GM19035 (cell line): ENCODE data around the gene IARS1.

Experiments used
- ATAC-seq: cut with Tn5 transposase; IDR thresholded peaks from one replicate; pipeline ENCODE4 v1.9.1; 2021; ENCODE audit not compliant: unreplicated experiment

The IARS1 gene

DNA sequence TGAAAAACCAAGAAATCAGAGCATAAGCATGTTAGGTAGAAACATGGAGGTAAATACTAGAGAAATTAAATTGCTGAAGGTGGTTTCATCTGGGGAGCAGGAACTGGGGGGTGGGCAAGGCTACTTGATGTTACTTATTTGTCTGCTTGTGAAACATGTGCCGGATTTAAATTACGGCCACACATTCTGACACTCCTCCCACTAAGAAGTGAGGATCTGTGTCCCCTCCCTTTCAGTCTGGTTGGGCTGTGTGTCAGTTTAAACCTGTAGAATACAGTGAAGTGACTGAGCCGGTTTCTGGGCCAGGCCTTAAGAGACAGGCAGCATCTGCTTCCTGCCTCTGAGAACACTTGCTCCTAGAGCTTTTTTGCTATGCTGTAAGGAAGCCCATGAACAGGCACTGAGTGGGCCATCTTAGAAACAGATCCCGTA, 2.3 kb upstream of the IARS1 start:
- ATAC-seq = no peak

DNA sequence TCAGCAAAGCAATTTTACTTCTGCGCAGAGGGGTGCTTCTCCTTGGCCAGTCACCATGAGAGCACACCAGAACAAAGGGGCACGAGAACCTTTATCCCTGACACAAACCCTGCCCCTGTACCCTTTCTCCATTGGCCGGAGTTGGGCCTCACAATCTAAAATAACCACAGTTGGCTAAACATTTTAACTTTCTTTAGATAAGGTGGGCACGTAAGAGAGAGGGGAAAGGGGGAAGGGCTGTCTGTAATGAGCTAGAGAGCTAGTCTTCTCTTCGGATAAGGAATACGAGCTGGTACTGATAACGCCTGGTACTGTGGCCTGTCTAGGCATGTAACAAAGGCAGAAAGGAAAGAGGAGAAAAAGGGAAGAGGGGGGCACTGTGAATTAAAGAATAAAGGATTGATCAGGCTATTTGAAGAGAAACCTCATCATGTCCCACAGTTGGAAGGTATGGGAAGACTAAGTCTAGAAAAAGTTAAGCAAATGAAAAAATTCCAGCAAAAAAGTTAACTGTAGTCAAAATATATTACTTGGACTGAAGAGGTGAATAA, 1.8 kb upstream of the IARS1 start:
- no peak for ATAC-seq

DNA sequence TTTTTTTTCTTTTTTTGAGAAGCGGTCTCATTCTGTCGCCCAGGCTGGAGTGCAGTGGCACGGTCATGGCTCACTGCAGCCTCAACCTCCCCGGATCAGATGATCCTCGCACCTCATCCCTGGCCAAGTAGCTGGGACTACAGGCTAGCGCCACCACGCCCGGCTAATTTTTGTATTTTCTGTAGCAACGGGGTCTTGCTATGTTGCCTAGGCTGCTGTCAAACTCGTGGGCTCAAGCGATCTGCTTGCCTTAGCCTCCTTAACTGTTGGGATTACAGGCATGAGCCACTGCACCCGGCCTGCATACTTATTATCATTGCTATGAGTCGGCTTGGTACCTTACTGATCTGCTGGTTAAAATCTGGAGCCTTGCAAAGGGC, 790 bp upstream of the IARS1 start:
- no peak for ATAC-seq

DNA sequence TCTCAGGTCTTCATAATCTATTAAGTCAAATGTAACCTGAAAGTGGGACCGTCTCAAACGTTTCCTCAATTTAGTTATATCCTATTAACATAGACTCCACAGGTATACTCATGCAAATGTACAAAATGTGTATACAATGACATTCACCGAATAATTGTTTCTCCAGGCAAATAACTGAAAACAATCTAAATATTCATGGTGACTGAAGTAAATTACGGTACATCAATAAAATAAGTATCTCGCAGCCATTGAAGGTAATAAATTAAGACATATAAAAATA, 482 bp downstream of the IARS1 start:
- ATAC-seq = no peak

DNA sequence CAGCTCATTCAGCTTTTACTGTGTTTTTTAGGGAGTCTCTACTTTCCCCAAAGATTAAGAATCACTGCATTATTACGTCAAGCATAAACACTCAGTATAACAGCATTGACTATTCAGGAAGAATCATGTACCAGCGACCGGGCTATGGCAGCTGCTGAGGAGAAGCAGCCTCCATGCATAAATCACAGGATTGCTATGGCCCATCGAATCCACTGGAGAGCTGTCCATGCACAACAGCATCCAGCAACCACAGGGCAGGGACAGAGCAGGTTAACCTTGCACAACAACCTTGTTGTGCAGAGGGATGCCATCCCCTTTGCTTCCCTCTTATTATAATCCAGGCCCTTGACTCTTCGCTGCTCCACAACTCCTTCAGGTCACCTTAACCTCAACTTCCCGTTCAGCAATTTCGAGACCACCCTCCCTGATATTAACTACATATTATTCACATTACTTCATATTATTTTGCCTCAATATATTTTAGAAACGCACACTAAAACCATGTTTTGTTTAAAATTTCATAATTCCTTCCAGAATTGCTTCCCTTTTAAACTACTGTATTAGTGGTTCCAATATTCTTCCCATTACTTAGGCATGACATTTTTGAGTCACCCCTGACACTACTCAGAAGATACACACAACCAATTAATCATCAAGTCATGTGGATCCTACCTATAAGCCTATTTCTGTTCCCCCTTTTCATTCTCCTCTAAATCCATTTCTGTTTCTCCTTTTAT, 991 bp downstream of the IARS1 start:
- no peak for ATAC-seq

DNA sequence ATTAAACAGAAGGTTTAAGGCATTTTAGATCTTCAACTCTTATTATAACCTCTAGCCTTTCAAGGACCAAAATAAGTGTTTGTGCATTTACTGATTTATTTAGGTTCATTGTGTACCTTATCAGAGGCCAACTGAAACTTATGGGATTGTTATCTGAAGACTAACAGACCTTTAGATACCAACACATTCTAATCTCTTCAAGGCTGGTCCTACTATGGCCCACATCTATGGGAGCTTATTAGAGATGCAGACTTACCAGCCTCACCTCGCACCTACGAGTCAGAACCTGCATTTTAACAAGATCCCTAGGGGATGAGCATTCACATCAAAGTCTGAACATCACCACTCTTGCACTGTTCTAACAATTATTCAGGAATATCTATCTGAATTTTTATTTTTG, 1.9 kb downstream of the IARS1 start:
- ATAC-seq = no peak

DNA sequence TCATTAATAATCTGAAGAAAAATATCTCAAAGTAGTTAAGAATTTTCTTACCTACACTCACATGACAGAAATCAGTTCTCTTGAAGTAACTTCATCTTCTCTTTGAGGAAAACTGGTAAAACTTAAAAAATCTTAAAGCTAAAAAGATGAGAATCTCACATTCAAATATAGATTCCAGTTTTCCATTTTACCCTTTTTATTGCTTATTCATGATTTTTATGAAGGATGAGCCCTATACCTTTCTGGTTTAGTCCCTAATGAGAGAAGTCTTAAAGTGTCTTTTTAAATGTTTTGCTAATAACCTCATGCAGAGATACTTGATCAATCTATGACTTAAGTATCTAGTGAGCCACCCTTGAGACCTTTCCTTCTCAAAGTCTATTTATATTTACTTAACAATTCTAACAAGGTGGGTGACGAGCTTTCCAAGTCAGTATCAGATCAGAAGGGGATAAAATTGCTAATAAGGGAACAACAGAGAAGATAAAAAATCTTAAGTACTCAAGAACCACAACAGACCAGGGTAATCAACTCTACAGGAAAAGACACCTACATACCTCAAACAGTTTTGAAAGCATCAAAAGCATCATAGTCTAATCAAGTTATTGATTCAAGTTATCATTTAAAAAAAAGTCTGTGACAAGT, 2.6 kb downstream of the IARS1 start:
- no peak for ATAC-seq

DNA sequence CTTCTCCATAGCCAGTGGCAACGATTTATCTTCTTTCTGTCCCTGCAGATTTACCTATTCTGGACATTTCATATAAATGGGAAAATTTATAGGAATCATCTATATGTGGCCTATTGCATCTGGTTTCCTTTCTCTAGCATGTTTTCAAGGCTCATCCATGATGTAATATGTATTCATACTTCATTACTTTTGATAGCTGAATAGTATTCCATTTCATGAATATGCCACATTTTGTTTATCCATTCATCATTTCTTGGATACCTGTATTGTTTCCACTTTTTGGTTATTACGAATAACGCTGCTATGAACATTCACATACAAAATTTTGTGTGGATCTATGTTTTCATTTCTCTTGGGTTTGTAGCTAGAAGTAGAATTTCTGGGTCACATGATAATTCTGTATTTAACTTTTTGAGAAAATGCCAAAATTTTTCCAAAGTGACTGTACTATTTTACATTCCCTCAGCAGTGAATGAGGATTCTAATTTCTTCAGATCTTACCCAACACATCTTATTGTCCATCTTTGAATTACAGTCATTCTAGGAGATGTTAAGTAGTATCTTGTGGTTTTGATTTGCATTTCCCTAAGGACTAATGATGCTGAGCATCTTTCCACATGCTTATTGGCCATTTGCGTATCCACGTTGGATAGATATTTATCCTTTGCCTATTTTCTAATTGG, 3.6 kb downstream of the IARS1 start:
- no peak for ATAC-seq

DNA sequence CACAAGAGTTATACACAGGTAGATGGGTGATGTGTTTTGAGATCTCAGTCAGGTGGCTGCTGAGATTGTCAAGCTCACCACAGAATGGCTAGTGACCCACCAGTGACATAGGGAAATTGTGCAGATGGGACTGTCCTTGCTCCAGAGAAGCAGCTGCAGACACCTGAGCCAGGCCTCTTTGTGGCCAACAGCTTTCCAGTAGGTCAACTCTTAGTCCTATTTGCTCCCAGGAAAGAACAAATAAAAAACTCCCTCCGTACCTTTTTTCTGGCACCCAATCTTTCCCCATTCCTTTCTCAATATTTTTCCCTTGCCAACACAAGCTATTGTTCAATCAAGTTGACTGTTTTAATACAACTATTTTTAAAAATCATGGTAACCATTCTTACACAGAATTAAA, 14.2 kb downstream of the IARS1 start:
- no peak for ATAC-seq

DNA sequence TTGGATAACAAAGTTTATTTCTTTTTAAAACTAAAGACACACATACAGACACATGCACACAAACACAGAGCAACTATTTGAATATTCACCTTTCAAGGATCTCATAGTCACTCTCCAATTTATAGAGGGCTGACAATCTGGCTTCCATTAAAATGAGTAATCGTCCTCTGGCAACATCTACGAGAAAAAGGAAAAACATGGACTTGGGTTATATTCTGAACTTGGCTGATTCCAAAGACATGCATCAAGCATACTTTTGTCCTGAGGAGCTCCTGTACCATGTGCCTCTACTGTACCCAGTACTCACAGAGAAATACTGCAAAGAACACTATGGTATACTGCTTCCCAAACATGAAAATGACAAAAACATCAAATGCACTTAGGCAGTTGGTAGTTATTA, 15.4 kb downstream of the IARS1 start:
- ATAC-seq = no peak

DNA sequence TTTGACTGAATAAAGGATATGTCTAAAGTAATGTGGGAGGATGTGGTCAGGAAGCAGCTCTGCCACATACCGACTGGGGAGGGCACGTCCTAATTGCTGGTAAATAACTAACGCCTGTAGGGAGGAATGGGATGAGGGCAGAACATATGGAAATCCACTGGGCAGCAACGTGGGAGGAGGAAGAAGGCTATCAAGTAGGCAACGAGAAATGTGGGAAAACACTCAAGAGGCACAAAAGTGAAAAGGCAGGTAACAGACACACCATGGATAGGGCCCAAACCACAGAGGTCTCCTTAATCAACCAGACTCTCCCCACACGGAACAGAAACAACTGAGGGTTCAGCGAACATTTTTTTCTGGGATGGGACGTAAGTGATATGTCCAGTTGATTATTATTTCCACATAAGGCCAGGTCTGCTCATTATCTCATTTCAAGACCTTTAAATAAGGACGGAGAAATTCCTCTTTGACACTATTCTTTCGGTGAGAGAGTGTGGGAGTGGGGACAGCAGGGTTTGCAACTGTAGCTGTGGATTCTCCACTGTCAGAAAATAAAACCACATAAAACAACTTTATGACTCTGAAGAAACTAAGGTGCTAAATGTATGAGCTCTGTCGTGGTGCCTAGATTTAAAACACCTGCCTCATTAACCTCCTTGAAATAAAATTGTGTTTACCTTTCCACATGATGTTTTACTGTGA, 17.0 kb downstream of the IARS1 start:
- ATAC-seq = no peak

DNA sequence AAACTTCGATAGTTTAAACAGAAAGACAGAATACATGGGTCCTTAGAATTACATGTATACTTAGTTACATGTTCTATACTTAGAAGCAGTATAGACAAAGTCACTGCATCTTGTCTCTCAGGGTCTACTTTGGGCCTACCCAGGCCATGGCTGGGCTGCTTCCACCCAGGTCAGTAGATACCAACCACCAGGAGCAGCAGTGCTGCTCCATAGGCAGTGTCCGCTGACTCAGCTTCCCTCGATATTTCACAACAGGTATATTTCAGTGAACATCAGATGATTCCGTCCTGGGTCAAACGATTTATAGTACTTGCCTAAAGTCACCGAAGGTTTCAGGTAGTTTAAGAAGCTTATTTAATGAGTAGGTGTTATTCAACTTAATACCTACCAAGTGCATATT, 18.0 kb downstream of the IARS1 start:
- no peak for ATAC-seq

DNA sequence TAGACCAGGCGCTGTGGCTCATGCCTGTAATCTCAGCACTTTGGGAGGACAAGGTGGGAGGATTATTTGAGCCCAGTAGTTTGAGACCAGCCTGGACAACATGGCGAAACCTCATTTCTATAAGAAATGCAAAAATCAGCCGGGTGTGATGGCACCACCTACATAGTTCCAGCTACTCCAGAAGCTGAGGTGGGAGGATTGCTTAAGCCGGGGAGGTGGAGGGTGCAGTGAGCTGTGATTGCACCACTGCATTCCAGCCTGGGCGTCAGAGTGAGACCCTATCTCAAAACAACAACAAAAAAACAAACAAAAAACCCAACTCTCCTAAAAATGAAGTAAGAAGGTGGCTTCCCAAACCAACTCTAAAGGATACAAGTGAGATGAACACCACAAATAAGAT, 23.0 kb downstream of the IARS1 start:
- no peak for ATAC-seq

DNA sequence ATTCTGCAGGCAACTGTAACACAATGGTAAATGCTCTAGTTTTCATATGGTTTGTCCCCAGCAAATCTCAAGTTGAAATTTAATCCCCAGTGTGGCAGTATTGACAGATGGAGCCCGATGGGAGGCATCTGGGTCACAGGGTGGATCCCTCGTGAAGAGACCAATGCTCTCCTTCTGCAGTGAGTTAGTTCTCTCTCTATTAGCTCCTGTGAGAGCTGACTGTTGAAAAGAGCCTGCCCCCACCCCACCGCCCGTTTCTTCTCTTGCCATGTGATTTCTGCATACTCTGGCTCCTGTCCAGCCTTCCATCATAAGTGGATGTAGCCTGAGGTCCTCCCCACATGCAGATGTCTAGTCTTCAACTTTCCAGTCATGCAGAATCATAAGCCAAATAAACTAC, 27.0 kb downstream of the IARS1 start:
- no peak for ATAC-seq

DNA sequence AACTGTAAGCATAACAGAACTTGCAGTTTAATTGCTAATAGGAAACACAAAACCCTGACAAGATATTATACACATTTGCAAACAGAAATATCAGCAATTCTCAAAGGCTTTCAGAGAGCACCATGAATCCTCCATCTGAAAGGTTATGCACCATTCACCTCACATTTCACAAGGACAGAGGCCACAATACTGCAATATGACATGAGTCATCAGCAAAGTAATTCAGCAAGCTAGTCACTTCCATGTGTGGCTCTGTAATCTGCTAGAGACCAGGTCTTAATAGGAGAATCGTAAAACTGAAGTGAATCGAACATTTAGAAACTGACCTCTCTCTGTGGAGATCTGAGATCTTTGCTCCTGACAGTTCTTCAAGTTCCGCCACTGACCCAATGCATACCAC, 28.3 kb downstream of the IARS1 start:
- ATAC-seq = no peak

DNA sequence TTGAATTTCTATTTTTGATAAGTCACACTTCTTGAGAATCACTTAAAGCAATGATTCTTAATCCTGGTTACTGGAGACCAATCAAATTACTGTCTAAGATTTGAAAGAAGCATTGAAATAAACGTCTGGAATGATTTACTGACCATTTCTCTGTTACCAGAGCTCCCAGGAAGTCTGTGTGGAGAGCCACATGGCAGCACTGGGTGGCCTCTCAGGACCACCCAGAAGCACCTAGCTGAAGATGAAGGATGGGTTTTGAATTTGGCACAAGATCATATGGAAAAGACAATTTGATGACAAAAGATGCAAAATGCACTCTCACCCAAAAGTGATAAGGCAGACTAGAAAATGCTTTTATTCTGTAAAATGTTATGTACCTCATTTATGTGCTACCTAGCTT, 30.4 kb downstream of the IARS1 start:
- ATAC-seq = no peak

DNA sequence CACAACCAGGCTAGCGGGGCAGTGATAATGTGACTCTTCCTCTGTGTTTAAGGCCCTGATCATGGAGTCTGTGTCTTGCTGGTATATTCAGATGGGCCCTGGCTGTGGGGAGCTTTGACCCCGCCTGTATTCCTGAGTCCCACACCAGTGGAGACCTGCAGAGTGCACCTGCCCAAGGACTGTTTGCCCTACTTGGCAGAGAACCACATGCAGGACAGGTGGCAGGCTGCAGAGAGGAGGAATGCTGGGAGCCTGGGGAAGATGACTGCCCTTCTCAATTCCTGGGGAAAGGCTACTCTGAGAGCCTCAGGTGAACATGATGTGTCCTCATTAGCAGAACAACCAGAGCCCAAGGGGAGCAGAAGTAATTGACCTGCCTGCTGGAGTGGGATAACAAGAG, 36.2 kb downstream of the IARS1 start:
- ATAC-seq = no peak

DNA sequence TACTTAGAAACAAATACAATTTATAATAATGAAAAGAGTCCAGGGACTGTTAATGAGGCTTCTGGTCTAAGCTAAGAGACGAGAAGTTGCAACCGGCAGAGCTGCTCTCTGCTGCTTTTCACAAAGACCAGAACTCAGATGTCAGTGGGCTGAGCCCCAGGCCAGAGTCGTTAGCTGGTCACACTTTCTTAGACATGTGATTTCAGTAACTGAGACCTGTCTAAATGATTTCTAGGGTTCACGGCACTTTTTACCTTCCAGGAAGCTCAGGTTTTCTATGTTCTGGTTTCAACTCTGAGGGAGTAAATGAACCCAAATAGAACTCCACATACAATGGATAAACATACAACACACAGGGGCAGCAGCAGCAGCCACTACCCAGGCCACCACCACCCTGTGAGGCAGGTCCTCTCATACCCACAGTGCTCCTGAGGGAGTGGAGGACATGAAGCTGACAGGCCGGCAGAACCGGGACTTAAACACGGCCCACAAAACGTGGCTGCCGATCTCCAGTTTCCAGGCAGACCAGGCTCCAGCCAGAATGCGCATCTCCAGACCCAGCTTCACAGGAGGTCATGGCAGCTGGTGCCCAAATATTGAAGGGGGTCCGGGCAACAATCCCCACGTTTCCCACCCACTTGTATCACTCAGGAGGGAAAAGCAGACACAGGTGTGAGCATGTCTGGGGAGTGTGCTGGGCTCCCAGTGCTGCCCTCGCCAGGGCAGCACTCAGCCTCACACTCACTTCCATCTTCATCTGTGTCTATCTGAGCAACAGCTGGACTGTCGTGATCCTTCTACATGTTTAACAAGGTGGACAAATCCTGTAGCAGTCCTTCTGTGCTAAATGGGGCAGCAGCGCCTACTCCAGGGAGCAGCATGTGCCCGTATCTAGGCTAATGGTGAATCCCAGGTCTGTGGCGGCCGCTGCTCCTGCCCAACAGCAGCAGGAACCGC, 38.8 kb downstream of the IARS1 start:
- ATAC-seq = no peak

DNA sequence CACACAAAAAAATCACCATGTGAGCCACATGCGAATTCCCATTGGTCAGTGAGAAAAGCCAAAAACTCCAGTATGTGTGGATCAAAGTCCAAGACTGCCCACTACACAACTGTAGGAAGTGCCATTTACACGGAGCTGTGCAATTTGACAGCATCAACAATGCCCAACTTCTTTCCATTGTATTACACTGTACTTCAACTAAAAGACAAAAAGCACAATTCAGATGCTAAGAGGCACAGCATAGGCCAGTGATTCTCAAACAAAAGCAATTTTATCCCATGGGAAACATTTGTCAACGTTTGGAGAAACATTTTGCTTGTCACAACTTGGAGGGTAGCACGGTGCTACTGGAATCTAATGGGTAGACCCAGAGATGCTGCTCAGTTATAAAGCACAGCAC, 39.8 kb downstream of the IARS1 start:
- no peak for ATAC-seq

DNA sequence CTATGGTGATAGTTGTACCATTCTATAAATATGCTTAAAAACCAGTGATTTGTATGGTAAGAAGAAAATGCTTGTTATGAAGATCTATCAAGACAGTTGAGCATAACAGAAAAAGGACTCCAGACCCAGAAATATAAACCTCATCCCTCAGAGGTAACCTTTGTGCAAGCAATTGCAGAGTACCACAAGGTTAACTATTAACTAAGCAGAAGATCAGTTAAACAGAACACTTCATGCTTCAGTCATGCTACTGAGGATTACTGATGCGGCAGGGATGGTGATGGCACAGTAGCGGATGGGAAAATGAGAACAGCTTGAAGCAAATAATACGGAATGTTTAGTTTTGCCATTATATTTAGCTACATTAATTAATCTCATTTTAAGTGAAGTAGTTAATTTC, 45.5 kb downstream of the IARS1 start:
- ATAC-seq = no peak

DNA sequence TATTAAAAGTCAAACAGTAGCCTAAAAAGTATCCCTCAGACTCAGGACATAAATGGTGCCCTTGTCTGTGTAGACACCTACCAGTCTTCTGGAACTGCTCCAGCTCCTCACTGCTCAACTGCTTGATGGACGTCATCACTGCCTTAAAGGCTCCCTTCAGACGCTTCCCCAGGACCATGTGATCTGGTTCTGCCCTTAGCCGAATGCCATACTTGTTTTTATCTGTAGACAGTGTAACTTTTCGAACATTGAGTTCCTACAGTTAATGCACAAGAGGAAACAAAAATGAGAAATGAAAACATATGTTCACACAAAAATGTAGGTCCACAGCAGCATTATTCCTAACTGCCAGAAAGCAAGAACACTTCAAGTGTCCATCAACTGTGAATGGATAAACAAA, 46.2 kb downstream of the IARS1 start:
- no peak for ATAC-seq
